Measurements from ENCODE around the gene WNT9A.

- no peak for TF ChIP-seq CTCF (IDR thresholded peaks at IDR 0.05)
- no peak for TF ChIP-seq POLR2A (IDR thresholded peaks at IDR 0.05)
These were observed 18.8 kb downstream of the WNT9A start for GRCh38 chr1:227928811-227929375.
